OCI-LY1 (cell line): ENCODE results near the gene UCN2.

Experiments
- H2AFZ ChIP-seq: fragments of 200-600 bp; sonication (generic), shearing (Covaris generic); 2 replicates; pipeline ENCODE4 v1.6.0; 2014; ENCODE audit warnings: antibody characterized with exemption, mild to moderate bottlenecking, low read length
- H3F3A ChIP-seq: fragments of 200-600 bp; sonication (generic), shearing (Covaris generic); 2 replicates; pipeline ENCODE4 v1.6.0; 2014; ENCODE audit warnings: mild to moderate bottlenecking, antibody characterized with exemption, low read length, moderate library complexity; ENCODE audit not compliant: insufficient read depth
- H3K27ac ChIP-seq: fragments of 200-600 bp; sonication (generic); 2 replicates; pipeline ENCODE4 v1.5.1; 2014; ENCODE audit warnings: low read length, mixed run types, mild to moderate bottlenecking, low read depth; ENCODE audit not compliant: poor library complexity, severe bottlenecking
- H3K27me3 ChIP-seq: fragments of 200-600 bp; sonication (generic); 2 replicates; pipeline ENCODE4 v1.6.0; 2014; ENCODE audit warnings: antibody characterized with exemption, mild to moderate bottlenecking, low read length, moderate library complexity; ENCODE audit not compliant: insufficient read depth
- H3K36me3 ChIP-seq: fragments of 200-600 bp; sonication (generic); 2 replicates; pipeline ENCODE4 v1.6.1; 2014; ENCODE audit warnings: mild to moderate bottlenecking, antibody characterized with exemption, low read length, moderate library complexity, mixed read lengths; ENCODE audit not compliant: insufficient read depth
- H3K4me1 ChIP-seq: fragments of 200-600 bp; sonication (generic); 2 replicates; pipeline ENCODE4 v1.5.1; 2014; ENCODE audit warnings: mild to moderate bottlenecking, low read length, moderate library complexity; ENCODE audit not compliant: insufficient read depth, severe bottlenecking
- H3K4me2 ChIP-seq: fragments of 200-600 bp; sonication (generic), shearing (Covaris generic); 2 replicates; pipeline ENCODE4 v1.6.1; 2014; ENCODE audit warnings: low read length
- H3K4me3 ChIP-seq: fragments of 200-600 bp; sonication (generic); 2 replicates; pipeline ENCODE4 v1.5.1; 2014; ENCODE audit warnings: low read length, low read depth, mild to moderate bottlenecking, mixed read lengths; ENCODE audit not compliant: poor library complexity, severe bottlenecking
- H3K79me2 ChIP-seq: fragments of 200-600 bp; shearing (Covaris generic); 2 replicates; pipeline ENCODE4 v1.6.1; 2016; ENCODE audit warnings: mixed run types, low read length, mixed read lengths; ENCODE audit not compliant: insufficient read depth
- H3K9ac ChIP-seq: fragments of 200-600 bp; sonication (generic), shearing (Covaris generic); 2 replicates; pipeline ENCODE4 v1.6.1; 2014; ENCODE audit warnings: mild to moderate bottlenecking, low read length, mixed read lengths
- H3K9me2 ChIP-seq: fragments of 200-600 bp; sonication (generic), shearing (Covaris generic); 2 replicates; pipeline ENCODE4 v1.6.1; 2014; ENCODE audit warnings: low read depth, mild to moderate bottlenecking, low read length, mixed read lengths
- H3K9me3 ChIP-seq: fragments of 200-600 bp; shearing (Covaris generic); 2 replicates; pipeline ENCODE4 v1.6.1; 2014; ENCODE audit warnings: low read length, mixed read lengths
- H4K20me1 ChIP-seq: fragments of 200-600 bp; sonication (generic), shearing (Covaris generic); 2 replicates; pipeline ENCODE4 v1.6.0; 2016; ENCODE audit warnings: mild to moderate bottlenecking, low read length; ENCODE audit not compliant: insufficient read depth
- CTCF ChIP-seq: fragments of 200-600 bp; sonication (generic), shearing (Covaris generic); IDR thresholded peaks from 2 replicates; pipeline ENCODE4 v1.5.1; 2017; ENCODE audit warnings: mild to moderate bottlenecking, antibody characterized with exemption, low read length, moderate library complexity, mixed read lengths
- EZH2 ChIP-seq: fragments of 200-600 bp; sonication (generic), shearing (Covaris generic); IDR thresholded peaks from 2 replicates; pipeline ENCODE4 v1.8.0; 2017; ENCODE audit warnings: borderline replicate concordance, mixed run types, mild to moderate bottlenecking, antibody characterized with exemption, low read length, moderate library complexity, mixed read lengths

UCN2 gene

GRCh38 chr3:48597408-48597800, 33.8 kb upstream of the UCN2 start:
- Histone ChIP-seq H3K4me2 (no peak overlapping the region), H3K9ac (no peak overlapping the region), H3K36me3 (peaks cover 50% of the 10 kb centered on the region), H3F3A (no peaks in the 10 kb centered on the region), H3K9me2 (no peaks in the 10 kb centered on the region), H3K9me3 (no peaks in the 10 kb centered on the region), H3K4me3 (no peak overlapping the region), H3K4me1 (no peaks in the 10 kb centered on the region), H2AFZ (no peak overlapping the region), H3K79me2 (no peaks in the 10 kb centered on the region), H3K27ac (no peak overlapping the region), H4K20me1 (no peaks in the 10 kb centered on the region), H3K27me3 (peaks cover 15% of the 10 kb centered on the region)
- no peak for TF ChIP-seq EZH2
- TF ChIP-seq CTCF, result no peak

- H3K4me3 ChIP-seq, result no peak overlapping the region
- no peaks in the 10 kb centered on the region for H3K79me2 ChIP-seq
- H3K9ac ChIP-seq, result no peak overlapping the region
- no peaks in the 10 kb centered on the region for H4K20me1 ChIP-seq
- H3K4me1 ChIP-seq, result no peaks in the 10 kb centered on the region
- peaks cover 15% of the 10 kb centered on the region for H3K27me3 ChIP-seq
- no peak overlapping the region for H3K4me2 ChIP-seq
- no peak for TF ChIP-seq CTCF
- no peak for TF ChIP-seq EZH2
- H3K9me2 ChIP-seq, result no peaks in the 10 kb centered on the region
- H3K27ac ChIP-seq, result no peak overlapping the region
- no peaks in the 10 kb centered on the region for H3K9me3 ChIP-seq
- H3F3A ChIP-seq, result no peaks in the 10 kb centered on the region
- no peak overlapping the region for H2AFZ ChIP-seq
- H3K36me3 ChIP-seq, result peaks cover 46% of the 10 kb centered on the region
Observed at GRCh38 chr3:48596676-48597407, 33.3 kb upstream of the UCN2 start.

GRCh38 chr3:48596157-48596556, 32.6 kb upstream of the UCN2 start:
- H3F3A ChIP-seq, result no peaks in the 10 kb centered on the region
- H4K20me1 ChIP-seq, result no peaks in the 10 kb centered on the region
- TF ChIP-seq EZH2 (no peak), CTCF (no peak)
- no peak overlapping the region for H3K4me2 ChIP-seq
- H3K36me3 ChIP-seq, result peaks cover 39% of the 10 kb centered on the region
- H3K9me3 ChIP-seq, result no peaks in the 10 kb centered on the region
- no peak overlapping the region for H3K9ac ChIP-seq
- H2AFZ ChIP-seq, result no peak overlapping the region
- no peaks in the 10 kb centered on the region for H3K79me2 ChIP-seq
- no peak overlapping the region for H3K27ac ChIP-seq
- peaks cover 22% of the 10 kb centered on the region for H3K27me3 ChIP-seq
- H3K4me1 ChIP-seq, result no peaks in the 10 kb centered on the region
- no peak overlapping the region for H3K4me3 ChIP-seq
- H3K9me2 ChIP-seq, result no peaks in the 10 kb centered on the region
